Gastrocnemius medialis (tissue), 4 donors: ENCODE measurements around the gene TPRX1. TPM values are rescaled to one million over a fixed set of nuclear protein-coding genes. Genes with fewer than 3 reads are reported as not detected.

Source experiments
- ATAC-seq, 2 donors: fragments of 150-250 bp; one replicate each; pipeline ENCODE4 v1.9.1; 2016
- DNase-seq, 2 donors: peaks; one replicate each; pipeline ENCODE4 v3.0.0-alpha.2; 2019
- H3K27ac ChIP-seq, 4 donors: fragments of 200-600 bp; sonication (generic); 1 replicate in 1 of 4; 2 replicates in 3 of 4; pipeline ENCODE4 v1.5.1; 2016 to 2018; ENCODE audit warnings: mild to moderate bottlenecking in 2 of 4, moderate library complexity in 1 of 4
- H3K27me3 ChIP-seq, 3 donors: fragments of 200-600 bp; sonication (generic) in 2 of 3; 1 replicate in 1 of 3; 2 replicates in 2 of 3; pipeline versions ENCODE4 v1.5.1 to v1.6.0; 2016 to 2019; ENCODE audit warnings: mild to moderate bottlenecking in 1 of 3, moderate library complexity in 1 of 3
- H3K36me3 ChIP-seq, 2 donors: fragments of 200-600 bp; sonication (generic) in 1 of 2; one replicate each; pipeline ENCODE4 v1.5.1; 2017 to 2018
- H3K4me1 ChIP-seq, 2 donors: fragments of 200-600 bp; sonication (generic) in 1 of 2; one replicate each; pipeline ENCODE4 v1.5.1; 2016 to 2017; ENCODE audit warnings: mild to moderate bottlenecking in 2 of 2
- H3K4me3 ChIP-seq, 4 donors: fragments of 200-600 bp; sonication (generic) in 3 of 4; 1 replicate in 1 of 4; 2 replicates in 3 of 4; pipeline ENCODE4 v1.5.1; 2016 to 2019; ENCODE audit warnings: mild to moderate bottlenecking in 2 of 4
- H3K9me3 ChIP-seq, 3 donors: fragments of 200-600 bp; sonication (generic) in 2 of 3; 1 replicate in 1 of 3; 2 replicates in 2 of 3; pipeline ENCODE4 v1.5.1; 2016 to 2019
- POLR2A ChIP-seq, 2 donors: fragments of 450-650 bp; IDR thresholded peaks; one replicate each; pipeline ENCODE4 v1.6.1; 2017; ENCODE audit warnings: antibody characterized with exemption in 2 of 2, mild to moderate bottlenecking in 2 of 2, moderate library complexity in 2 of 2
- in situ Hi-C, 4 donors: fragments of 200-750 bp; cut with MboI; loops; one replicate each; pipeline versions ENCODE4 v1.15.0 to v1.8.0; 2017; ENCODE audit warnings: low sequenced_read_pairs in 4 of 4
- intact Hi-C: fragments of 100-400 bp; cut with DNase I; formaldehyde crosslinking; loops from one replicate; pipeline ENCODE4 v1.15.1; 2023; ENCODE audit warnings: low total_unique reads
- total RNA-seq, 4 donors: library from RNA; depleted of rRNA; stranded (reverse); fragments of >200 nt; gene quantifications; one replicate each; pipeline versions ENCODE4 v1.1.0 to v1.2.3, GENCODE V29; 2016
- TF ChIP-seq, protein P1 (sequence below), 5 experiments: fragments of 450-650 bp in 3 of 5; fragments of 200-600 bp in 2 of 5; sonication (generic) in 2 of 5; IDR thresholded peaks in 4 of 5; conservative IDR thresholded peaks in 1 of 5; 1 replicate in 4 of 5; 2 replicates in 1 of 5; pipeline ENCODE4 v1.5.1; 2016 to 2019; ENCODE audit warnings: antibody characterized with exemption in 5 of 5, mild to moderate bottlenecking in 3 of 5, moderate library complexity in 3 of 5

The TPRX1 gene
- total RNA-seq, 4 donors from 2014 or later, result not detected

DNA sequence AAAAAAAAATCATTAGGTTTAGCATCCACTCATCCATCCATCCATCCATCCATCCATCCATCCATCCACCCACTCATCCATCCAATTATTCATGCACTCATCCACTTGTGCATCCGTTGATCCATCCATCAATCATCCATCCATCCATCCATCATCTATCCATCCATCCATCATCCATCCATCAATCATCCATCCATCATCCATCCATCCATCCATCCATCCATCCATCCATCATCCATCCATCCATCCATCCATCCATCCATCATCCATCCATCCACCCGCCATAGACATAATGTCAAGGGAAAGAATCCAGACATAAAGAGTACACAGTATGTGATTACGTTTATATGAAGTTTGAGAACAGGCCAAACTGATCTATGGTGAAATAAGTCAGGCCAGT is 34.8 kb downstream of the TPRX1 start:
- Histone ChIP-seq H3K36me3 (no peaks in the 10 kb centered on the region), H3K9me3 (no peaks in the 10 kb centered on the region), H3K27ac (no peak overlapping the region), H3K4me1 (peaks cover 5 to 8% of the 10 kb centered on the region in 2 donors), H3K4me3 (no peak overlapping the region), H3K27me3 (no peaks in the 10 kb centered on the region)
- DNase-seq (no peak), ATAC-seq (no peak)
- intact Hi-C loops, result no loop called here
- in situ Hi-C loops, result no loop called here
- no peak for TF ChIP-seq POLR2A (IDR thresholded peaks at IDR 0.05)
- TF ChIP-seq, protein P1, sequence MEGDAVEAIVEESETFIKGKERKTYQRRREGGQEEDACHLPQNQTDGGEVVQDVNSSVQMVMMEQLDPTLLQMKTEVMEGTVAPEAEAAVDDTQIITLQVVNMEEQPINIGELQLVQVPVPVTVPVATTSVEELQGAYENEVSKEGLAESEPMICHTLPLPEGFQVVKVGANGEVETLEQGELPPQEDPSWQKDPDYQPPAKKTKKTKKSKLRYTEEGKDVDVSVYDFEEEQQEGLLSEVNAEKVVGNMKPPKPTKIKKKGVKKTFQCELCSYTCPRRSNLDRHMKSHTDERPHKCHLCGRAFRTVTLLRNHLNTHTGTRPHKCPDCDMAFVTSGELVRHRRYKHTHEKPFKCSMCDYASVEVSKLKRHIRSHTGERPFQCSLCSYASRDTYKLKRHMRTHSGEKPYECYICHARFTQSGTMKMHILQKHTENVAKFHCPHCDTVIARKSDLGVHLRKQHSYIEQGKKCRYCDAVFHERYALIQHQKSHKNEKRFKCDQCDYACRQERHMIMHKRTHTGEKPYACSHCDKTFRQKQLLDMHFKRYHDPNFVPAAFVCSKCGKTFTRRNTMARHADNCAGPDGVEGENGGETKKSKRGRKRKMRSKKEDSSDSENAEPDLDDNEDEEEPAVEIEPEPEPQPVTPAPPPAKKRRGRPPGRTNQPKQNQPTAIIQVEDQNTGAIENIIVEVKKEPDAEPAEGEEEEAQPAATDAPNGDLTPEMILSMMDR (IDR thresholded peaks at IDR 0.05 in 4 of 5, conservative IDR thresholded peaks at IDR 0.05 in 1 of 5), result no peak

DNA sequence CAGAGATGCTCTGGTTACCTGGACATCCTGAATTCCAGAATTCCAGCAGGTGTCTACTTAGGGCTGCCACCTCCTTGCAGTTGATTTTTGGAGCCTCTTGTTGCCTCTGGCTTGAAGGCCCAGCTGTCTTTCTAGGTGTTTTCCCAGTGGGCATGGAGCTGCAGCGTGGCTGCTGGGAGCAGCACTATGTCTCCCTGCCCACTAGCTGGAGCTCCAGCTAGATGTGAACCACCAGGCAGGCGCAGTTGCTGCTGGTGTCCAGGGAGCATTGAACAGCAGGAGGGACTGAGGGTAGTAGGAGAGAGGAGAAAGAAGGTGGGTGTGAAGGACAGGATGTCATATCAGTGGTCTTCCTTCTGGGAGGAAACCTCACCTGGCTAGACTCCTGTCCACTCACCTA is 35.7 kb downstream of the TPRX1 start:
- no peak overlapping the region for H3K4me3 ChIP-seq
- no peak for TF ChIP-seq POLR2A (IDR thresholded peaks at IDR 0.05)
- TF ChIP-seq, protein P1 (IDR thresholded peaks at IDR 0.05 in 4 of 5, conservative IDR thresholded peaks at IDR 0.05 in 1 of 5), result no peak
- intact Hi-C loops (no loop called here), in situ Hi-C loops (no loop called here)
- no peaks in the 10 kb centered on the region for H3K27me3 ChIP-seq
- H3K4me1 ChIP-seq, result peaks cover 5 to 8% of the 10 kb centered on the region in 2 donors
- H3K9me3 ChIP-seq, result no peaks in the 10 kb centered on the region
- no peak overlapping the region for H3K27ac ChIP-seq
- no peak for DNase-seq
- ATAC-seq, result no peak
- no peaks in the 10 kb centered on the region for H3K36me3 ChIP-seq

DNA sequence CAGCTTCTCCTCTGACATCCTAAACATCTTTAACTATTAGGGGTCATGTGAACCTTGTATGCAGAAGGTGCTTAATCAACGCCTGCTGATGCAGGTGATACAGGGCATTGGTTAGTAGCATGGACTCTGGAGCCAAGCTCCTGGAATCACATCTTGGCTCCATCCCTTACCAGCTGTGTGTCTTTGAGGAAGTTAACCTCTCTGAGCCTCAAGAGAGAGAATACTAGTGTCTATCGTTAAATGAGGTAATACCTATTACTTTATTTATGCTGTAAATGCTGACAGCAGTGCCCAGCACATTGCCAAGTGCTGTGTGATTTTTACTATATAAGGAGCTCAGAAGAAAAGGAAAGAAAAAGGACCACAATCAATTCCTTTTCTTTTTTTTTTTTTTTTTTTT is 37.0 kb downstream of the TPRX1 start:
- ATAC-seq (no peak), DNase-seq (no peak)
- TF ChIP-seq POLR2A (IDR thresholded peaks at IDR 0.05), result no peak
- TF ChIP-seq, protein P1 (IDR thresholded peaks at IDR 0.05 in 4 of 5, conservative IDR thresholded peaks at IDR 0.05 in 1 of 5), result no peak
- no peak overlapping the region for H3K4me3 ChIP-seq
- H3K36me3 ChIP-seq, result no peaks in the 10 kb centered on the region
- no peaks in the 10 kb centered on the region for H3K9me3 ChIP-seq
- no peaks in the 10 kb centered on the region for H3K27me3 ChIP-seq
- H3K27ac ChIP-seq, result no peak overlapping the region
- intact Hi-C loops (no loop called here), in situ Hi-C loops (no loop called here)
- H3K4me1 ChIP-seq, result peaks cover 5 to 8% of the 10 kb centered on the region in 2 donors

DNA sequence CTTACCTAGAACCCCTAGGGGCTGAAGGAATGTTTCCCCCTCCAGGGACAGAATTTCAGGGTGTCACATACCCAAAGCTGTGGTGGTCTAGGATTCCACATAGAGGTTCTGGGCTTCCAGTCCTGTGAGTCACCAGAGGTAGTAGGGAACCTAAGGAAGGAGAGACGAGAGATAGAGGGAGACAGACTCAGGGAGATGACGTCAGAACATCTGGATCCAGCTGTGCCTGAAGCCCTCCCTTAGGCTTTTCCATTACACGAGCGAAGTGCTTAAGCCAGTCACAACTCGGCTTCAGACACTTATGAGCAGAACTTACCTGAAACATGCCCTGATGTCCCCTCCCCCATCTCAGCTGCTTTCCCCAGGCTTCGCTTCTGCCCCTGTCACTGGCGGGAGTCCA is 37.7 kb downstream of the TPRX1 start:
- H3K27ac ChIP-seq, result no peak overlapping the region
- intact Hi-C loops (loop anchor here (1.0 kb wide), 1 partner anchor 22 kb away; no protein-coding TSS in a partner anchor), in situ Hi-C loops (no loop called here)
- ATAC-seq, result no peak
- no peaks in the 10 kb centered on the region for H3K9me3 ChIP-seq
- no peak for TF ChIP-seq POLR2A (IDR thresholded peaks at IDR 0.05)
- TF ChIP-seq, protein P1 (IDR thresholded peaks at IDR 0.05 in 4 of 5, conservative IDR thresholded peaks at IDR 0.05 in 1 of 5), result no peak
- no peaks in the 10 kb centered on the region for H3K27me3 ChIP-seq
- DNase-seq, result no peak
- no peak overlapping the region for H3K4me3 ChIP-seq
- H3K36me3 ChIP-seq, result no peaks in the 10 kb centered on the region
- H3K4me1 ChIP-seq, result peaks cover 5 to 8% of the 10 kb centered on the region in 2 donors

DNA sequence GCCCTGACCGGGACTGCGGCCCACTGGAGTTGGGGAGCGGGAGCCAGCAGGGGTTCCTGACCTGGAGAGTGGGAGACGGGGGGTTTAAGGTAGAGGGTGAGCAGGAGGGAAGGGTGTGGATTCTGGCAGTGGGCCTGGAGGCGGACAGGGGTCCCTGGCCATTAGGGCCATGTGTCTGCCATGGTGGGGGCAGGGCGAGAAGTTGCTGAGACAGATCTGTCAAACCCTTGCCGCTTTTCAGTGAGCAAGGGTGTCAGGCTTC is 38.1 kb downstream of the TPRX1 start:
- no peak overlapping the region for H3K27ac ChIP-seq
- no peak for DNase-seq
- H3K36me3 ChIP-seq, result no peaks in the 10 kb centered on the region
- in situ Hi-C loops, result no loop called here
- H3K4me1 ChIP-seq, result peaks cover 5 to 8% of the 10 kb centered on the region in 2 donors
- intact Hi-C loops, result loop anchor here (1.0 kb wide), 1 partner anchor 22 kb away; no protein-coding TSS in a partner anchor
- no peak for TF ChIP-seq POLR2A (IDR thresholded peaks at IDR 0.05)
- TF ChIP-seq, protein P1 (IDR thresholded peaks at IDR 0.05 in 4 of 5, conservative IDR thresholded peaks at IDR 0.05 in 1 of 5), result no peak
- no peaks in the 10 kb centered on the region for H3K9me3 ChIP-seq
- no peak overlapping the region for H3K4me3 ChIP-seq
- no peaks in the 10 kb centered on the region for H3K27me3 ChIP-seq
- no peak for ATAC-seq
